Endothelial cell of umbilical vein (primary cell): Measurements from ENCODE around the gene MEF2C. TPM values are rescaled to one million over a fixed set of nuclear protein-coding genes. Genes with fewer than 3 reads are reported as not detected.

ENCODE experiments used
- BruUV-seq: library from RNA; stranded (reverse); fragments of 400-500 nt; replicated peaks from 2 replicates; lab custom pipeline; 2021; lab: Mats Ljungman, UMichigan
- CTCF ChIA-PET: fragments of 300-600, 350-600 bp; sonication (Branson Sonifier 250); formaldehyde crosslinking; loops from one replicate; lab custom pipeline; 2021; ENCODE audit warnings: antibody characterized with exemption, inconsistent platforms; lab: Charles Lee
- POLR2A ChIA-PET: fragments of 300-600, 350-600 bp; sonication (Branson Sonifier 250); formaldehyde crosslinking; loops from one replicate; lab custom pipeline; 2021; ENCODE audit warnings: antibody characterized with exemption, inconsistent platforms; lab: Charles Lee
- DNase-seq: peaks from one replicate; pipeline ENCODE4 v3.0.0-alpha.2; 2011; ENCODE audit warnings: low read depth, low spot score
- FAIRE-seq: peaks from 2 replicates; lab custom pipeline; 2011; peaks lifted over from hg19 to GRCh38; lab: Jason Lieb, UNC
- H2AFZ ChIP-seq: 2 replicates; pipeline ENCODE4 v1.6.0; 2012; ENCODE audit warnings: low read depth, low read length, control low read depth, inconsistent platforms
- H3K27ac ChIP-seq: 2 replicates; pipeline ENCODE4 v1.5.1; 2011; ENCODE audit warnings: low read depth, mild to moderate bottlenecking, control low read depth, low read length, moderate library complexity; ENCODE audit not compliant: insufficient read depth
- H3K27me3 ChIP-seq, 2 experiments: 2 replicates each; pipeline versions ENCODE4 v1.6.0 to v1.6.1; 2011; ENCODE audit warnings: low read length in 2 of 2, mixed read lengths in 1 of 2; ENCODE audit not compliant: control insufficient read depth in 2 of 2, insufficient read depth in 2 of 2
- H3K36me3 ChIP-seq, 2 experiments: 2 replicates in 1 of 2; 3 replicates in 1 of 2; pipeline ENCODE4 v1.5.1; 2011; ENCODE audit warnings: low read length in 2 of 2, mild to moderate bottlenecking in 1 of 2, moderate library complexity in 1 of 2; ENCODE audit not compliant: control insufficient read depth in 2 of 2, insufficient read depth in 2 of 2; ENCODE audit errors: extremely low read depth in 1 of 2
- H3K4me1 ChIP-seq: 3 replicates; pipeline ENCODE4 v1.5.1; 2011; ENCODE audit warnings: mild to moderate bottlenecking, low read length; ENCODE audit not compliant: control insufficient read depth, insufficient read depth; ENCODE audit errors: extremely low read depth
- H3K4me2 ChIP-seq: 2 replicates; pipeline ENCODE4 v1.6.1; 2011; ENCODE audit warnings: low read length, control low read depth, mixed read lengths; ENCODE audit not compliant: insufficient read depth
- H3K4me3 ChIP-seq, 3 experiments: fragments of 200-600 bp in 1 of 3; sonication (generic), shearing (Covaris generic) in 1 of 3; replicated peaks in 1 of 3; 2 replicates each; pipeline ENCODE4 v1.5.1; 2011 to 2016; ENCODE audit warnings: control low read depth in 3 of 3, low read length in 3 of 3, mild to moderate bottlenecking in 2 of 3, inconsistent platforms in 1 of 3, low read depth in 1 of 3, moderate library complexity in 1 of 3; ENCODE audit not compliant: insufficient read depth in 1 of 3
- H3K79me2 ChIP-seq: 2 replicates; pipeline ENCODE4 v1.6.0; 2012; ENCODE audit warnings: low read length, inconsistent platforms; ENCODE audit not compliant: control insufficient read depth, insufficient read depth
- H3K9ac ChIP-seq: replicated peaks from 2 replicates; pipeline ENCODE3; 2011; ENCODE audit warnings: low read length, control low read depth; ENCODE audit not compliant: insufficient read depth; ENCODE audit errors: extremely low read depth
- H3K9me1 ChIP-seq: replicated peaks from 3 replicates; pipeline ENCODE4 v1.6.0; 2011; ENCODE audit warnings: mild to moderate bottlenecking, low read length; ENCODE audit not compliant: control insufficient read depth, insufficient read depth; ENCODE audit errors: extremely low read depth
- H3K9me3 ChIP-seq: replicated peaks from 2 replicates; pipeline ENCODE4 v1.5.1; 2012; ENCODE audit warnings: low read length, inconsistent platforms; ENCODE audit not compliant: control insufficient read depth, insufficient read depth
- H4K20me1 ChIP-seq: replicated peaks from 2 replicates; pipeline ENCODE3; 2011; ENCODE audit warnings: mild to moderate bottlenecking, low read length; ENCODE audit not compliant: control insufficient read depth, insufficient read depth; ENCODE audit errors: extremely low read depth
- GATA2 ChIP-seq: IDR thresholded peaks from 2 replicates; pipeline ENCODE4 v1.7.0; 2011; ENCODE audit warnings: low read depth, mild to moderate bottlenecking, moderate library complexity, mixed read lengths, low read length; ENCODE audit not compliant: insufficient read length, insufficient read depth
- POLR2A ChIP-seq: IDR thresholded peaks from 2 replicates; pipeline ENCODE4 v1.6.1; 2012; ENCODE audit warnings: low read depth, mild to moderate bottlenecking, control low read depth, low read length
- POLR2AphosphoS5 ChIP-seq: IDR thresholded peaks from 2 replicates; pipeline ENCODE4 v1.6.1; 2012; ENCODE audit warnings: low read depth, mild to moderate bottlenecking, control low read depth, low read length, moderate library complexity; ENCODE audit not compliant: insufficient read depth
- dilution Hi-C: fragments of 300-500 bp; cut with MboI; formaldehyde crosslinking; loops from one replicate; pipeline ENCODE4 v1.15.0; 2019; ENCODE audit warnings: low sequenced_read_pairs; ENCODE audit not compliant: extremely low pct_ligation_motif_present
- intact Hi-C: fragments of 100-400 bp; cut with micrococcal nuclease; formaldehyde crosslinking; loops from one replicate; pipeline ENCODE4 v1.10.0; 2022
- polyA plus RNA-seq, 4 experiments: library from polyadenylated mRNA; depleted of rRNA in 3 of 4; stranded (reverse) in 3 of 4; unstranded in 1 of 4; fragments of >200 nt; gene quantifications; 2 replicates each; pipeline versions ENCODE4 v1.2.1 to v1.2.3, GENCODE V29; 2011 to 2012; ENCODE audit warnings: missing spikeins in 1 of 4
- total RNA-seq: library from RNA; stranded (reverse); gene quantifications from 2 replicates; pipeline ENCODE4 v1.2.3, GENCODE V29; 2021
- TF ChIP-seq, protein P1 (sequence below): IDR thresholded peaks from 2 replicates; pipeline ENCODE4 v1.6.1; 2011; ENCODE audit not compliant: insufficient read depth, insufficient read length

MEF2C gene
- total and polyA plus RNA-seq, 2 donors (not counting 3 experiments of a cell fraction or from before 2014, with no cell fraction given), result 21.2 to 67.7 TPM

- peaks cover 0 to 4% of the 10 kb centered on the region in 2 experiments for H3K36me3 ChIP-seq
- H3K4me3 ChIP-seq, result no peak overlapping the region
- dilution Hi-C loops, result no loop called here
- no peaks in the 10 kb centered on the region for H3K9me3 ChIP-seq
- peak overlapping the region; percentile 34 for H3K27ac ChIP-seq
- H2AFZ ChIP-seq, result no peak overlapping the region
- intact Hi-C loops, result no loop called here
- DNase-seq (peak; percentile 33), FAIRE-seq (peak; percentile 44)
- CTCF ChIA-PET, result interaction anchor here (1.1 kb wide), 1 partner anchor 120 kb away, joined by 4 read pairs; no protein-coding TSS in a partner anchor
- H4K20me1 ChIP-seq, result no peaks in the 10 kb centered on the region
- TF ChIP-seq POLR2A, result no peak
- TF ChIP-seq GATA2, result peak; percentile 39
- no peaks in the 10 kb centered on the region for H3K27me3 ChIP-seq
- POLR2A ChIA-PET, result interaction anchor here (0.6 kb wide), 1 partner anchor 21 kb away, joined by 3 read pairs; no protein-coding TSS in a partner anchor
- H3K79me2 ChIP-seq, result no peaks in the 10 kb centered on the region
- TSS peak; percentile 14 for BruUV-seq
- no peaks in the 10 kb centered on the region for H3K9me1 ChIP-seq
- no peak overlapping the region for H3K4me2 ChIP-seq
- no peaks in the 10 kb centered on the region for H3K4me1 ChIP-seq
- no peak overlapping the region for H3K9ac ChIP-seq
These were observed 112.4 kb downstream of the MEF2C start for GRCh38 chr5:88770276-88771257.

DNA sequence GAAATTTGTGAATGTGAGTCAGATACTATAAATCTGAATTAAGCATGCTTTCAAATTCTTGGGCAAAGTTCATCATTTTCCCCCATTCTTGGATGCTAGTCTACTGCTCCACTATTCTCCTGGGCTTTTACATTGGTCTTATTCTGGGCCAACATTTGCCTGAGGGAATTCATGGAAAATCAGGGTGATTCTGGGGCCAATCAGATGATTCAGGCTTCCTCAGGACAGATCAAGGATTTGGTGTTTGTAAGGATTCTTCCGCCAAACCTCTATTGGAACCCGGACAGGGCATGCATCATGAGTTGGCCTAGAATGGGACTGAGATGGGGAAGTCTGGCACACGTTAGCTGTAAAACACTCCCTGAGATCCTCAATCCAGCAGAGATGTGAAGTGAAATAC lies 113.8 kb downstream of the MEF2C start:
- DNase-seq (no peak), FAIRE-seq (no peak)
- no peaks in the 10 kb centered on the region for H3K27me3 ChIP-seq
- TF ChIP-seq, protein P1, sequence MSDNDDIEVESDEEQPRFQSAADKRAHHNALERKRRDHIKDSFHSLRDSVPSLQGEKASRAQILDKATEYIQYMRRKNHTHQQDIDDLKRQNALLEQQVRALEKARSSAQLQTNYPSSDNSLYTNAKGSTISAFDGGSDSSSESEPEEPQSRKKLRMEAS, result no peak
- TF ChIP-seq GATA2 (no peak), POLR2AphosphoS5 (no peak)
- H4K20me1 ChIP-seq, result no peaks in the 10 kb centered on the region
- no peak overlapping the region for H3K9ac ChIP-seq
- dilution Hi-C loops, result no loop called here
- no peak overlapping the region for H3K27ac ChIP-seq
- ChIA-PET CTCF (interaction anchor here (1.1 kb wide), 1 partner anchor 121 kb away, joined by 4 read pairs; no protein-coding TSS in a partner anchor), POLR2A (no interaction called here)
- intact Hi-C loops, result no loop called here
- H3K4me2 ChIP-seq, result no peak overlapping the region
- H3K9me3 ChIP-seq, result no peaks in the 10 kb centered on the region
- no peaks in the 10 kb centered on the region for H3K79me2 ChIP-seq
- H3K4me1 ChIP-seq, result no peaks in the 10 kb centered on the region
- H2AFZ ChIP-seq, result no peak overlapping the region
- H3K9me1 ChIP-seq, result no peaks in the 10 kb centered on the region
- no TSS peak for BruUV-seq
- H3K36me3 ChIP-seq, result peaks cover 0 to 5% of the 10 kb centered on the region in 2 experiments
- no peak overlapping the region for H3K4me3 ChIP-seq
